NCI-H2196 (cell line): ENCODE results near the gene GPR18.

Experiments
- DNase-seq: peaks from one replicate; lab custom pipeline; 2025; ENCODE audit not compliant: unreplicated experiment; lab: John Stamatoyannopoulos, UW

The GPR18 gene

GRCh38 chr13:99293178-99293577 lies 35.0 kb upstream of the GPR18 start:
- DNase-seq = no peak

- no peak for DNase-seq
Observed at GRCh38 chr13:99290894-99291293, 32.7 kb upstream of the GPR18 start.

GRCh38 chr13:99289674-99290337 lies 31.6 kb upstream of the GPR18 start:
- DNase-seq = no peak

- DNase-seq = no peak
Observed at GRCh38 chr13:99289271-99289670, 31.1 kb upstream of the GPR18 start.

GRCh38 chr13:99288089-99288488 lies 29.9 kb upstream of the GPR18 start:
- no peak for DNase-seq

- no peak for DNase-seq
Observed at GRCh38 chr13:99287551-99287950, 29.4 kb upstream of the GPR18 start.

- DNase-seq = no peak
Observed at GRCh38 chr13:99285432-99286182, 27.4 kb upstream of the GPR18 start.

GRCh38 chr13:99282264-99283231 lies 24.4 kb upstream of the GPR18 start:
- DNase-seq = no peak

GRCh38 chr13:99281811-99282263 lies 23.7 kb upstream of the GPR18 start:
- DNase-seq = no peak

- DNase-seq = no peak
Observed at GRCh38 chr13:99280166-99280565, 22.0 kb upstream of the GPR18 start.

- DNase-seq = no peak
Observed at GRCh38 chr13:99279637-99280036, 21.5 kb upstream of the GPR18 start.

GRCh38 chr13:99278843-99279242 lies 20.7 kb upstream of the GPR18 start:
- no peak for DNase-seq

GRCh38 chr13:99278200-99278599 lies 20.0 kb upstream of the GPR18 start:
- no peak for DNase-seq

- no peak for DNase-seq
Observed at GRCh38 chr13:99277629-99278028, 19.4 kb upstream of the GPR18 start.

GRCh38 chr13:99276706-99277105 lies 18.5 kb upstream of the GPR18 start:
- DNase-seq = no peak

- DNase-seq = no peak
Observed at GRCh38 chr13:99275093-99275469, 16.9 kb upstream of the GPR18 start.

- no peak for DNase-seq
Observed at GRCh38 chr13:99273128-99273527, 14.9 kb upstream of the GPR18 start.

GRCh38 chr13:99272481-99272880 lies 14.3 kb upstream of the GPR18 start:
- no peak for DNase-seq

GRCh38 chr13:99271249-99271648 lies 13.1 kb upstream of the GPR18 start:
- DNase-seq = no peak

GRCh38 chr13:99270518-99270917 lies 12.3 kb upstream of the GPR18 start:
- no peak for DNase-seq

GRCh38 chr13:99269627-99270241 lies 11.6 kb upstream of the GPR18 start:
- peak; percentile 9 for DNase-seq
